Measurements from ENCODE around the gene SERPINA5.

The SERPINA5 gene, protein sequence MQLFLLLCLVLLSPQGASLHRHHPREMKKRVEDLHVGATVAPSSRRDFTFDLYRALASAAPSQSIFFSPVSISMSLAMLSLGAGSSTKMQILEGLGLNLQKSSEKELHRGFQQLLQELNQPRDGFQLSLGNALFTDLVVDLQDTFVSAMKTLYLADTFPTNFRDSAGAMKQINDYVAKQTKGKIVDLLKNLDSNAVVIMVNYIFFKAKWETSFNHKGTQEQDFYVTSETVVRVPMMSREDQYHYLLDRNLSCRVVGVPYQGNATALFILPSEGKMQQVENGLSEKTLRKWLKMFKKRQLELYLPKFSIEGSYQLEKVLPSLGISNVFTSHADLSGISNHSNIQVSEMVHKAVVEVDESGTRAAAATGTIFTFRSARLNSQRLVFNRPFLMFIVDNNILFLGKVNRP

DNA sequence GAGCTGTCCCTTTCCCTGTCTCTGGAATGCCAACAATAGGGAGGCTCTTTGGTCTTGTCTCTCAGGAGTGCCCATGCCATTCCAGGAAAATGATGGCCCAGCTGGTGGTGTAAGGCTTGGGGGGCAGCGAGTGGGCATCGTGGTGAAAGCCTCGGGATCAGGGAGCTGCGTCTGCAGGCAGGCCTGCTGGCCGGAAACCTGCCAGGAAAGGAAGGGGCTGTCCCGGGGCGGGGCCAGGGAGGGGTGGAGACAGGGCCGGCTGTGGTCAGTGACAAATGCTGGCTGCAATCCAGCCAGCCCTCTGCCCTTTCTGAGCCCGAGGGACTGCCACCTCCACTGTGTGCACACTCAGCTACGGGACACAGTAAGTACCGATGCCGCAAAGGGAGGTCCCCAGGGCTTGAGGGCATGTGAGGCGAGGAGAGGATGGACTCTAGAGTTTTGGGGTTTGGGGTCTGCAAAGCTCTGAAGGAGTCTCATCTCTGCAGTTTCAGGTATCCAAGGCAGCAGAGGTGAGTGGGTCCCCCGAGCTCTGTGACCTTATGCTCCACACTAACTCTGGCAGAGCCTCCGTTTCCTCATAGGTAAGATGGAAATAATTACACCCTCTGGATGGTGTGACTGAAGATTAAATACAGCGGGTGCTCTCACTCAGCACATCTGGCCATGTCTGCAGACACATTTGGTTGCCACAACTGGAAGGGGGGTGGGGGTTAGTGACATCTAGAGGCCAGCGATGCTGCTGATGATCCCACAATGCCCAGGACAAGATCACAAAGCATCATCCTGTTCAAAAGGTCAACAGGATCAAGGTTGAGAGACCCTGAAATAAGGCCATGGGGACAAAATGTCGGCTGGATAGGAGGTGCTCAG is at the start of gene SERPINA5:
SERPINA5 (plus strand) TSS at position 300 of the 873 bp plus-strand sequence. CDS start 5,937 bp downstream, outside the sequence.
- DNase-seq = no peak

DNA sequence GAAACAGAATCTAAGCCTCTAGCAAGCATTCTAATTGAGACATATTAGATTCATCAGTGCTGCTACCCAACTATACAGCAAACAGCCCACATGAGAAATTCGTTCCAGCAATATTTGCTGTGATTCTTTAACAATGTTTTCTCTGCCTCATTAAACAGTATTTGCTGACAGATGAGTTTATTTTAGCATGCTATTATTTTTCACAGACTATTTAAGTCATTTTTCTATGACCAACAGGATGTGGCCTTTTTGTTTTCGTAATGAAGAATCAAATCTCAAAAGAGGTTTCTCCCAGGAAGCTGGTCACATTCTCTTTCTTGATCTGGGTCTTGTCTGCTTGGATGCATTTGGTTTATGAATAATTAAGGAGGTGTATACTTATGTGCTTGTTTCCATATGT is 48.8 kb upstream of the SERPINA5 start:
- no peak for DNase-seq

DNA sequence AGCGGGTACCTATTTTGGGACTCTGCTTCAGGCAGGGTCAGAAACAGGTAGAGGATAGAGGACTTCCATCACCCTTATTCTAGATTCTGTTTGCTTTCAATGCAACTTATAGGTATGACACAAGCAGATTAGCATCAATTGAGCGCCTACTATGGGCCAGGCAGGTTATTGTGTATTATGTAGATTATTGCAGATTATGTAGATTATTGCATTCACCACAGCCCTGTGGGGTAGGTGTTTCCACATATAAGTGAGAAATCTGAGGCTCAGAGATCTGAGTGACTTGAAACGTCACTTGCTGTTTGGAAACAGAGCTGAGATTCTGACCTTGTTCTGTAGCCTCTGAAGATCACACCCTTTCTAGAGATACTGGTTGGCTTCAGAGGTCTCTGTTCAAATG is 45.7 kb upstream of the SERPINA5 start:
- no peak for DNase-seq

DNA sequence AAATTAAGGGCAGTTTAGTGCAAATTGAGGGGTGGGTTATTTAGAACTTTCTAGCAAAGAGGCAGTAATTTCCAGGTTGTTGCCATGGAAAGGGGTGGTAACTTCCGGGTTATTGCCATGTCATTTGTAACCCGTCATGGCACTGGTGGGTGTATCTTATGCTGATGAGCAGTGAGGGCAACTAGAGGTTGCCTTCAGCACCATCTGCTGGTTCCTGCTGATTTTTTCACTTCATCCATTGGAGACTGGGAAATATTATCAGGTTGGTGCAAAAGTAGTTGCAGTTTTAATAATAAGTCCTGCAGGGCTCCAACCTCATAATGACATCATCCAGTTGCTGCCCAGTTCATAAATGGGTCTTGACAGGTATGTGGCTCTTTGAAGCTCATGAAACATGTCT is 44.4 kb upstream of the SERPINA5 start:
- DNase-seq = no peak

DNA sequence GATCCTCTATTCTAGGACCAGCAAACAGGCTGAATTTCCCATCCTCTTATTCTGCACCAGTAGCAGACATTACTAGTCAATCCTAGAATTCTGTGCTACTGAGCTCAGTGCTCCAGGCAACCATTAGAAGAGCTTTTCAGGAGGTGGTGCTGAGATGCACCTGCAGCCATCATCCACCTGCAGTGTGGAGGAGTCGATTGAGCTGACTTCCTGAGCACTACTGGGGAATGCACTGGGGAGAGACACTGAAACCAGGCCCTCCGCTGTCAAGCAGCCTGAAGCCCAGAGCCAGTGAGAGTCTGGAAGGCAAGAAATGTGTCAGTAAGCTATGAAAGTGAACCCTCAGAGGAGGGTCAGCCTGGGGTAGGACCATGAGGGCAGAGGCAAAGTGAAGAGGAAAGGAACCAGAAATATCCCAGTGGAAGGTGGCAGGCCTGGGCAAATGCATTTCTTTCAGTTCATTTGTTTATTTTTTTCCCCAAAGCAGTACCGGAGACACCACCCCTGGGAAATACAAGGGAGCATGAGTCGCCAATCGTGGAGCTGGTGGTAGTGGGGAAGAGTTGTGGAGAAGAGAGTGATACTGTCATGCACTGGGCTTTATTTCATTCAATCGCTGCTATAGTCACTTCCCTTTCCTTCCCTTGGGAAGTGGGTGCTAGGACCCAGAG is 43.0 kb upstream of the SERPINA5 start:
- DNase-seq = no peak

DNA sequence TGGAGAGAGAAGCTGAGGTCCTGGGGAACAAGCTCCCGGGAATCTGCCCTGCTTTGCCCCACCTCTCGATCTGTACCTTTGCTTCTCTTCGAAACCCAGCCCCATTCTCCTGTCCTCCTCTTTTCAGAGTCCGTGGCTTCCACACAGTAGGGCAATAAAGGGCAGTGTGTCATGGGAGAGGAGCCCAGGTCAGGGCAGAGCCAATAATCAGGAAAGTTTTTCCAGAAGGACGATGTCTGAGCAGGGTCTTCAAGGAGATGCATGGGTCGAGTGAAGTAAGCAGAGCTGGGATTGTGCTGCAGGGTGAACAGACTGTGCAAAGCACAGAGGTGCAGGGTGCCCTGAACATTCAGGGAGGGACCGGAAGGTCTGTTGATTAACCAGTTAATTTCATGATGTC is 42.0 kb upstream of the SERPINA5 start:
- no peak for DNase-seq

DNA sequence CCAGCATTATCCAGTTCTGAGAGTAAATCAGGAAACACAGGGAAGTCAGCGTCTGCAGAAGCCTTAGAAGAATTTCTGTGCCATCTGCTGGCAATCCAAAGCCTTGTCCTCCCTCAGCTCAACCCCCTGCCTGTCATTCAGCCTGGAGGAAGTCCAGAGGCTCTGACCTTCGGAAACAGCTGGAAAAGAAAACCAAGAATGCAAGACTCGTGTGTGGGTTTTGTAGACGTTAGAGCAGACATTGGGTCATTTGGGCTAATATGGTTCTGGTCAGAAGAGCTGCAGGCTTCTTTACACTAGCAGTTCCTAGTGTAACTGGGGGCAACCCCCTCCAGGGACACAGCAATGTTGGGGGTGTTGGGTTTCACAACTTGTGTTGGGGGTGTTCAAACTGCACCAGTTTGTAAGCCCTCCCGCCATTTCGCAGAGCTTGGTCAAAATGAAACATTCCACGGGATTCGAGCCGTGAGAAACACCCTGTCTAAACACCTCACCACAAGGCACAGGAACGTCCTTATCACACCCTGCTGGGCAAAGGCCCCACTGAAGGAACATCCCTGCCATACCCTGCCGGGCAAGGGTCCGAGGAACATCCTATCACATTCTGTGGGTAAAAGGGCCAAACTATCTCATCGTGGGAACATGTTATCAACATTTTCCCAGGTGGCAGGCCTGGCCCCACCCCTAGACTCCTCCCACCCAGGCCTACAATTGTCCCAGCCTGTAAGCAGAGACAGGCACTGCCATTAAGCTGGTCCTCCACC is 41.0 kb upstream of the SERPINA5 start:
- no peak for DNase-seq

DNA sequence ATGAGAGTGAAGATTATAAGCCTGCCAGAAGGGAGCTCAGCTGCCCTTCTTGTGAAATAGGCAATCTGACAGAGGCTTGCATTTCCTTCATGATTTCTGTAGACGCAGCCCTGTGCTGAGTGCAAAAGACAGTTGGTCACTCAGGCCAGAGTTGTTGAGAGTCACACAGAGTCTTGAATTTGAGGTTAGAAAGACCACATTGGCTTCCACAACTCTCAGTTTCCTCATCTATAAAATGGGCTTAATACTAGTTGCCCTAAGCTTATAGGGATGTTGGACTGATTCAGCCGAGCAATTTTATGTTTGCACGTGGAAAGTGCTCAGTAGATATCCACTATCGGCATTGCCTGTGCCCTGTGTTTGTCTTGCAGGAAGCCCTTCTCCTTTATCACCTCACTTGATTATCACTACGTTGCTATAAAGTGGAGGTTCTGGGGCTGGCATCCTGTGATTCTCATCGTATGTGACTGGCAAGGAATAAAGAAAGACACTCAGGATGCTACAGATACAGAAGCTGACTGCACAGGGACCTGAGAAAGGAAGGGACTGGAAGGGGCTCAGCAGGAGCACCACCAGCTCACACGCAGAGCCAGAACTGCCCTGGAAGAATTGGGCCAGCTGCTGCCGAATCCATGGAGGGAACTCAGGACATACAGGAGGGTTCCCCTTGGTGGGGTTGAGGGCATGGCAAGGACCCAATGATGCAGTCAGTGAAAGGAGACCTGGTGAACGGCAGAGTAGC is 39.8 kb upstream of the SERPINA5 start:
- no peak for DNase-seq

DNA sequence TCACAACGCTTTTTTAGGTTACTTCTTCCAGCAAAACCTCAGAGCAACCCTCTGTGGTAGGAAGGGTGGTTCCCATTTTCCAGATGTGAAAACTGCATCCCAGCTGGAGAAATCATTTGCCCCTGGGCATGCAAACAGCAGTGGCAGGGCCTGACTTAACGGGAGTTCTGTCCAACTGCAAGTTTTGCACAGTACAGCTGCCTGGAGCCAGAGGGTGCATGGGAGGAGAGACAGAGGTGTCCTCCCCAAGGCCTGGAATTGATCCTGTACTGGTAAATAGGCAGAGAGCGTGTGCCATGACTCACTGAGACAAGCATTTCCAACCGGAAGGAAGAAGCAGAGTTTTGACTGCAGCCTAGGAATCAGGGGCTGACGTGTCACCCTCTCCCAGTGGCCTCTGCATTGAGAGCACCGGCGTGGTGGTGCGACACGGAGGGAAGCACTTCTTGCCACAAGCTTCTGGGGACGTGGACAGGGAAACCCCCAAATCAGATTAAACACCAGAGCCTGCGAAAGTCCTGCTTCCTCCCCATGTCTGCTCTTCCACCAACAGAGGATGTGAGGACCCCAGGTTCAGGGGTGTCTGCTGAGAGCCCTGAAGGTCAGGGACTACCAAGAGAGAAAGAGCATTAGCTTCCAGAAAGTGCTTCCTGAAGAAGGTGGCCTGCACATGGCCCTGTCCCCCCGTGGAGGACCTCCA is 39.0 kb upstream of the SERPINA5 start:
- DNase-seq = no peak

DNA sequence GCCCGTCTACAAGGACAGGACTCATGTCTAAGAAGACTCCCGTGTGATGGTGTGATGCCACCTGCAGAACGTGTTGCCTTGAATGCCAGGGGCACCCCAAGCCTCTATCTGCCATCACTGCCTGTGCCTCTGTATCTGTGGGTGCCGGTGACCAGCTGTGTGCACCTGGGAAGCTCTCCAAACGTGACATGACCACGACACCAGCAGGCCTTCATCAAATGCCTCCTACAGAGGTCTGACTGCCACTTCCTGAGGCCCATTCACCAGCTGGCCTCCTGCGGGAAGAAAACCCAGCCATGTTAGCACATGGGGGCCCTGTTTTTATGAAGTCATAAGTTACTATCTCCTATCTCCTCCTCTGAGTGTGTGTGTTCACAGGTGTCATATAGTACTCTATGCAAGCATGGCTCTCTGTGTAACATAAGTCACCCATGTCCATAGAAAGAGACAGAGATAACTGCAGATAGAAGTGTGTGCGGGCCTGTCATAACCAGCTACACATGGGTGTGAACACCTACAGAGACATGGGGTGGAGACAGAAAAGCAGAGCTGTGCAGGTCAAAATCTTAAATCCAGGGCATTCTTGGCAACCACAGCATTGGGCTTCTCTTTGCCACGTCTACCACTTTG is 38.3 kb upstream of the SERPINA5 start:
- DNase-seq = no peak

DNA sequence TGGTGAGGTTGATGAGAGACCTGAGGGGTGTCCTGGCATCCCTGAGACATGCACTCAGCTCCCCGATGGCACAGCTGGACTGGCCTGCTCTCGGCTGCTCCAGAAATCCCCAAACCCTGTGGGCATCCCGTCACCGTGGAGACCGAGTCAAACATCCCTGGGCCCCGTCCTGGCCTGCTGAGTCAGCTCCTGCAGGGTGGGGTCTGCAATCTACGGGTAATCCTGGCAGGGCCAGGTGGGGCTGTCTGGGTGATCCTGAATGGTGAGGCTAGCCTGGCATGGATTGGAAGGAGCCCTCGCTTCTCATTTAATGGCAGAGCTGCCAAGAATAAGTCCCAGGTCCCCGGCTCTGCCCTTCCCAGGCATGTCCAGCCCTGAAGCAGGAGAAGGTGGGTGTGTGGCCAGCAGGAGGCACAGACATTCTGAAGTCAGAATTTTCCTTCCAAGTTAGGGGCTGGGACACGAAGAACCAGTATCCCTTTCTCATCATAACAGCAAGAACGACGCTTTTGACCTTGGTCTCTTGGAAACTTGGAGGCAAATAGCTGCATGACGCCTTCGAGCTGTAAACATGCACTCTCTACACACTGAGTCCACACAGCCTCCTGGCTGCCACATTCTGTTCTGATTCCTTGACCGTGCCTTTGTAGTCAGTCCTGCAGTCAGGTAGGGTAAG is 37.6 kb upstream of the SERPINA5 start:
- DNase-seq = no peak

DNA sequence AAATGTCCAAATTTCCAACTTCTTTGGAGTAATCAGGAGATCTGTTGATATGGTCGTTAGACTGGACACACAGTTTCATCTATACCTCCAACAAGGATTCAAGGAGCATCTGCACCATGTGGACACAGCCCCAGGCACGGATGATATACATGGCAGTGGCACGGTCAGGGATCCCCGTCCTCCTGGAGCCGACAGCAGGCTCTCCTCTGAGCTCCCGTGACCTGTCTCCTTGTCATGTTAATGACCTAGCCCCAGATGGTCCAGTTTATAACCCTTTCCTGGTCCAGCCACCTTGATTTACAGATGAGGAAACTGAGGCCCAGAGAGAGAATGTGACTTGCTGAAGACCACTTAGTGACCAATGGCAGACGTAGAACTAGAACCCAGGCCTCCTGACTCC is 36.5 kb upstream of the SERPINA5 start:
- DNase-seq = no peak

DNA sequence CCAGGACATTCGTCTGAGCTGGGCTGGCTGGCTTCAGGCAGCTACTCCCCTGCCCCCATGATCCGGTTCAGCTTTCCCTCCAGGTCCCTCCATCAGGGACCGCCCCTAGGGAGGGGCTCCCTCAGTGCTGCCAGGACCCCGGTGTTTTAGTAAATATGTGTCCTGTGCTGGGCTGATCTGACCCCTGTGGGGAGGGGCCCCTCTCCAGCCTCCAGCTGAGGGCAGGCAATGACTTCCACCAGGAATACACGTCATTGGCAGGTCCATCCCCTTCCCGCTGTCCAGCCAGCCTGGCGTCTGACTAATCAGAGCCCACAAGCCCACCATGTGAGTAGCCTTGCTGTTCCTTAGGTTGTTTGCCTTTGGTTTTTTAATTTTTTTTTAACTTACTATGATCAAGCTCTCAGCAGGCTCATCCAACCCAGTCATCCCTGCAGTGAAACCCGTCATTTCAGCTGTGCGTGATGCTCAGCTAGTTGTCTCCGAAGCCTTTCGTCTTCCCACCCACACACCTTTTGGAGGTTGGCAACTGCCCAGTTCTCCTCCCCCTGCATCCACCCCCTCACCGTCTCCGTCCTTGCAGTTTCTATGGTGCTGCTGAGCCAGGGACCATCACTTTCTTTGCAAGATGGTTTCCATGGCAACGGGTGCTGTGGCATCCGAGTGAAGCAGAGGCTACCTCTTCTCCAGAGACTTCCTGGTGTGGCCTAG is 35.9 kb upstream of the SERPINA5 start:
- DNase-seq = no peak

DNA sequence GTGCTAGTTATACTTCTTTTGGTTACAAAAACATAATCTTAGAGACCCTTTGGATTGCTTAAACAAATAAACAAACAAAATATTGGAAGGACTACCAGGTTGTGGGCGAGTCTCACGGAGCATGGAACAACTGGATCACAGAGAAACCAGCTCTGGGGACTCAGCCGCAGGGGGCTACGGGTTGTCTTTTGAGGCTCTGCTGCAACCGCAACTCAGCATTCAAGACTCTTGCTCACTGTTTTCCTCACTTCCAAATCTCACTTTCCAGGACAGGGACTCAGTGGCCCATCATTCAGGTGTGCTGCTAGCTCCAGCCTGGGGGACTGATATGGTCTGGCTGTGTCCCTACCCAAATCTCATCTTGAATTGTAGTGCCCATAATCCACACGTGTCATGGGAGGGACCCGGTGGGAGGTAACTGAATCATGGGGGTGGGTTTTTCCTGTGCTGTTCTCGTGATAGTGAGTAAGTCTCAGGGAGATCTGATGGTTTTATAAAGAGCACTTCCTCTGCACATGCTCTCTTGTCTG is 34.0 kb upstream of the SERPINA5 start:
- DNase-seq = no peak

DNA sequence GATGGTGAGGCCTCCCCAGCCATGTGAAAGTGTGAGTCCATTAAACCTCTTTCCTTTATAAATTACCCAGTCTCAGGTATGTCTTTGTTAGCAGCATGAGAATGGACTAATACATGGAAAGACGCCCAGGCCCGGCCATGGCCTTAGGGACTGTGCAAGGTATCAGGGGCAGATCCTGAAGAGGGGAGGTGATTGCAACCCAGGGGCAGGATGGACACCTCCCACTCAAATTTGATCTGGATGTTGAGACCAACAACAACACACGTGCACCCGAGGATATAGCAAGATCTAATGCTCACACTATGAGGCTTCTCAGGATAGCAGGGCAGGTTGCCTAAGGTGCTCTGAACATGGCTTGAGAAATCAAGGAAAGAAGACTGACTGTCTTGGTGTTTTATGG is 33.5 kb upstream of the SERPINA5 start:
- DNase-seq = no peak

DNA sequence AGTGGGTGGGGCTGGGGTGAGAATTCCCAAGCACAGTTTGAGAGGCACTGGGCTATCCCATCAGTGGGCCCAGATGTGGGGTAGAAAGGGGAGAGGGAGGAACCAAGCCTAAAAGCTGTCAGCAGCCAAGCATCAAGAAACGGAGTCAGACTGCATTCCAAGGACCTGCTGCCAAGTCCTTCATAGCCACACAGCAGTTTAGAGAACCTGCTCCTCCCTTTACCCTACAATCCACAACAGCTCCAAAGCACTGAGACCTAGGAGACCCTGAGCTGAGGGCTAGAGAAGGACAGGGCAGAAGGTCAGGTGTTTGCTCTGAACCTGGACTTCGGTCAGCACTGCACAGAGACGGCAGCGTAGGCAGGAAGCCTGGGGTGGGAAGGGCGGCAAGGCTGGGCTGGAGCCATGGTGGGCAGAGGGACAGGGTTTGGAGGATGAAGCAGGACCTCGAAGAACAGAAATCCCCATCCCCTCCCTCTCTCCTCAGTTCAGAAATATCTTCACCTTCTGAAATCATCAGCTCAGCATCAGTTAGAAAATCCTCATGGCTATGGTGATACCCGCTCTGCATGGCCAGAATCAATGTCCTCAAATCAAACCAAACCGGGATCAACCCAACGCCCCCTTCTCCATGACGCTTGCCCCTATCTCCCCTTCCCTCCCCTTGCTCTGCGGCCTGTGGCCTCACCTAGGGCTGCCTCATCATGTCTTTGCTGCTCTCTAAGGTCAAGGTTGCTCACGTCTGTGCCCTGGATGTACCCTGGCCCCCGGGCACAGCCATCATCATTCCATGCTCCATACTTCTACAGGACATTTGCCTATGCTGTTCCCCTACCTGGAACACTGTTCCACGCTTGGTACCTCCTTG is 32.9 kb upstream of the SERPINA5 start:
- DNase-seq = no peak

DNA sequence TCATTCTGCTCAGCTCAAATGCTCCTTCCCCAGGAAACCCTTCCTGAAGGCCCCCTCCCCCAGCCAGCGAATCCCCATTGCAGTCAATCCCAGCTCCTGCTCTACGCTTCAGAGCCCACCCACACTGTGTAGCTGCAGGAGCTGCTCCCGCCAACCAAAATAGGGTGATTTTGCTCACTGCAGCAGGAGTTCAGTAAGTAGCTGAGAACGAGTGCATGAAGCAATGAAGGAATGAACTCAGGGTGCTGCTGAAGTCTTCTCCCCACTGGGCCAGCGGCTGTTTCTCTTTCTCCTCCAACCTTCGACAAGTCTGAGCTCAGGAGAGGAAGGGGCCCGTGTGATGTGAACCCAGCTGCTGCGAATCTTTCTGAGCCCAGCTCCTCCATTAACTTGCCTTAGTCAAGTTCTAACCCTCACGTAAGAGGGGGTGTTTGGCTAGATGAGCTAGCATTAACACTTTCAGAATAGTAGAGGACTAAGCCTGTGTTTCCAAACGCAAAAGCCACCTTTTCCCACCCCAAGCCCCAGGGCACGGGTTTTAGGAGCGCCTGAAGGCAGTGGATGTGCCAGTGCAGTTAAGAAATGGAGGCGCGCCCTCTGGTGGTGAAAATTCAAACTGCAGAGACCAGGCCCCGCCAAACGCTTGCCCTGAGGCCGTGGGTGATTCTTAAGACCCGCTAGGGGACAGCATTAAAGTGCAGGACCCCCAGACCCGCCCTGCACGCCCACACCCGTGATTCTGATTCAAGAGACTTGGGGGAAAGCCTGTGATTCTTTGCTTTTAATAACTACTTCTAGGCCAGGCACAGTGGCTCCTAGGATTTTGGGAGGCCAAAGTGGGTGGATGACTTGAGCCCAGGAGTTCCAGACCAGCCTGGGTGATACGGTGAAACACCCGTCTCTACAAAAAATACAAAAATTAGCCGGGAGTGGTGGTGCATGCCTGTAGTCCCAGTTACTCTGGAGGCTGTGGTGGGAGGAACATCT is 31.9 kb upstream of the SERPINA5 start:
- DNase-seq = no peak

All from NCI-H510A (cell line).